Measurements from ENCODE around the gene UBA1. TPM values are rescaled to one million over a fixed set of nuclear protein-coding genes. Genes with fewer than 3 reads are reported as not detected.
A peak's percentile ranks its signal among the peaks of the same experiment; 100 is the strongest.

Gene UBA1
- 152 TPM for polyA plus RNA-seq (ENCODE audit: insufficient read length)

- peak; percentile 91 for DNase-seq
Observed at GRCh38 chrX:47193475-47194193, at the start of gene UBA1. TSS of gene UBA1 (plus strand) at chrX:47193829. CDS start at chrX:47198803, 4,974 bp downstream.

GRCh38 chrX:47143894-47144625 lies 49.6 kb upstream of the UBA1 start:
- DNase-seq = no peak

GRCh38 chrX:47144626-47145394 lies 48.8 kb upstream of the UBA1 start, which contains the start of the genes NDUFB11 and RBM10:
TSS of gene NDUFB11 (minus strand) at chrX:47144702. CDS start at chrX:47144679, 23 bp downstream.
TSS of gene RBM10 (plus strand) at chrX:47145221. CDS start at chrX:47147482, 2,261 bp downstream.
- peak; percentile 91 for DNase-seq

GRCh38 chrX:47145395-47146120 lies 48.1 kb upstream of the UBA1 start:
- peak; percentile 2 for DNase-seq

- peak; percentile 5 for DNase-seq
Observed at GRCh38 chrX:47146121-47146935, 47.3 kb upstream of the UBA1 start.

- DNase-seq = no peak
Observed at GRCh38 chrX:47146936-47147859, 46.4 kb upstream of the UBA1 start.

GRCh38 chrX:47148946-47149345 lies 44.7 kb upstream of the UBA1 start:
- no peak for DNase-seq

- DNase-seq = no peak
Observed at GRCh38 chrX:47151435-47151834, 42.2 kb upstream of the UBA1 start.

GRCh38 chrX:47156611-47157520 lies 36.8 kb upstream of the UBA1 start:
- DNase-seq = no peak

GRCh38 chrX:47158131-47158530 lies 35.5 kb upstream of the UBA1 start:
- DNase-seq = no peak

- DNase-seq = no peak
Observed at GRCh38 chrX:47158781-47159180, 34.8 kb upstream of the UBA1 start.

- DNase-seq = no peak
Observed at GRCh38 chrX:47160781-47161180, 32.8 kb upstream of the UBA1 start.

- DNase-seq = no peak
Observed at GRCh38 chrX:47162927-47163583, 30.6 kb upstream of the UBA1 start.

GRCh38 chrX:47164420-47164819 lies 29.2 kb upstream of the UBA1 start:
- no peak for DNase-seq

GRCh38 chrX:47166126-47166525 lies 27.5 kb upstream of the UBA1 start:
- no peak for DNase-seq

- DNase-seq = no peak
Observed at GRCh38 chrX:47168495-47169073, 25.0 kb upstream of the UBA1 start.

GRCh38 chrX:47169273-47169672 lies 24.4 kb upstream of the UBA1 start:
- DNase-seq = no peak

All from hindlimb muscle (tissue), 1 donor.